Calu3 (cell line): Measurements from ENCODE around the gene PLAU. TPM values are rescaled to one million over a fixed set of nuclear protein-coding genes. Genes with fewer than 3 reads are reported as not detected.

Experiments used
- BruUV-seq: library from RNA; stranded (reverse); fragments of 400-500 nt; replicated peaks from 2 replicates; lab custom pipeline; 2021; lab: Mats Ljungman, UMichigan
- CTCF ChIA-PET: fragments of 300-600 bp; sonication (Branson Sonifier 250); formaldehyde crosslinking; loops from one replicate; lab custom pipeline; 2022; ENCODE audit warnings: antibody characterized with exemption; lab: Charles Lee
- DNase-seq: peaks from one replicate; pipeline ENCODE4 v3.0.0; 2022
- H3K27ac Mint-ChIP-seq: one replicate; pipeline ENCODE4 v1.8.0; 2022; ENCODE audit warnings: mixed read lengths; ENCODE audit not compliant: unreplicated experiment
- H3K27me3 Mint-ChIP-seq: one replicate; pipeline ENCODE4 v1.8.0; 2022; ENCODE audit warnings: mixed read lengths; ENCODE audit not compliant: unreplicated experiment
- H3K36me3 Mint-ChIP-seq: one replicate; pipeline ENCODE4 v1.8.0; 2022; ENCODE audit warnings: mild to moderate bottlenecking, moderate library complexity, mixed read lengths; ENCODE audit not compliant: insufficient read depth, unreplicated experiment
- H3K4me1 Mint-ChIP-seq: one replicate; pipeline ENCODE4 v1.8.0; 2022; ENCODE audit warnings: mild to moderate bottlenecking, low read depth, mixed read lengths; ENCODE audit not compliant: unreplicated experiment
- H3K4me3 Mint-ChIP-seq: one replicate; pipeline ENCODE4 v1.8.0; 2022; ENCODE audit warnings: mild to moderate bottlenecking, low read depth, moderate library complexity, mixed read lengths; ENCODE audit not compliant: unreplicated experiment
- H3K9me3 Mint-ChIP-seq: one replicate; pipeline ENCODE4 v1.8.0; 2022; ENCODE audit warnings: low read depth, mixed read lengths; ENCODE audit not compliant: unreplicated experiment
- intact Hi-C: fragments of 100-400 bp; cut with micrococcal nuclease; formaldehyde crosslinking; loops from one replicate; pipeline ENCODE4 v1.10.0; 2022; ENCODE audit not compliant: unreplicated experiment
- total RNA-seq: library from RNA; stranded (reverse); gene quantifications from 2 replicates; pipeline ENCODE4 v1.2.3, GENCODE V29; 2022
- TF ChIP-seq, protein P1 (sequence below): fragments of 200-600 bp; IDR thresholded peaks from one replicate; pipeline ENCODE4 v1.8.0; 2022; ENCODE audit warnings: antibody characterized with exemption; ENCODE audit not compliant: unreplicated experiment

Gene PLAU
- total RNA-seq, 1 experiment from 2014 or later, result 706 TPM

- Mint-ChIP-seq H3K36me3 (peaks cover 38% of the 10 kb centered on the region), H3K27ac (no peak overlapping the region), H3K4me1 (peaks cover 48% of the 10 kb centered on the region), H3K4me3 (no peak overlapping the region), H3K27me3 (no peaks in the 10 kb centered on the region), H3K9me3 (no peaks in the 10 kb centered on the region)
- intact Hi-C loops, result loop anchor here (2.0 to 10.0 kb wide), 2 partner anchors 29 to 103 kb away; a partner anchor contains a TSS
- no peak for DNase-seq
- CTCF ChIA-PET, result interaction anchor here (0.7 kb wide), 1 partner anchor 22 kb away, joined by 3 read pairs; no protein-coding TSS in a partner anchor
- BruUV-seq, result no TSS peak
- TF ChIP-seq, protein P1, sequence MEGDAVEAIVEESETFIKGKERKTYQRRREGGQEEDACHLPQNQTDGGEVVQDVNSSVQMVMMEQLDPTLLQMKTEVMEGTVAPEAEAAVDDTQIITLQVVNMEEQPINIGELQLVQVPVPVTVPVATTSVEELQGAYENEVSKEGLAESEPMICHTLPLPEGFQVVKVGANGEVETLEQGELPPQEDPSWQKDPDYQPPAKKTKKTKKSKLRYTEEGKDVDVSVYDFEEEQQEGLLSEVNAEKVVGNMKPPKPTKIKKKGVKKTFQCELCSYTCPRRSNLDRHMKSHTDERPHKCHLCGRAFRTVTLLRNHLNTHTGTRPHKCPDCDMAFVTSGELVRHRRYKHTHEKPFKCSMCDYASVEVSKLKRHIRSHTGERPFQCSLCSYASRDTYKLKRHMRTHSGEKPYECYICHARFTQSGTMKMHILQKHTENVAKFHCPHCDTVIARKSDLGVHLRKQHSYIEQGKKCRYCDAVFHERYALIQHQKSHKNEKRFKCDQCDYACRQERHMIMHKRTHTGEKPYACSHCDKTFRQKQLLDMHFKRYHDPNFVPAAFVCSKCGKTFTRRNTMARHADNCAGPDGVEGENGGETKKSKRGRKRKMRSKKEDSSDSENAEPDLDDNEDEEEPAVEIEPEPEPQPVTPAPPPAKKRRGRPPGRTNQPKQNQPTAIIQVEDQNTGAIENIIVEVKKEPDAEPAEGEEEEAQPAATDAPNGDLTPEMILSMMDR, result no peak
These were observed 33.3 kb upstream of the PLAU start for GRCh38 chr10:73877533-73878160.

- no peaks in the 10 kb centered on the region for H3K9me3 Mint-ChIP-seq
- TF ChIP-seq, protein P1, result no peak
- intact Hi-C loops, result loop anchor here (2.0 to 10.0 kb wide), 2 partner anchors 30 to 104 kb away; a partner anchor contains a TSS
- BruUV-seq, result no TSS peak
- CTCF ChIA-PET, result interaction anchor here (1.7 to 1.9 kb wide), 4 partner anchors 10 to 62 kb away, joined by 11 to 20 read pairs (median 13); no protein-coding TSS in a partner anchor
- no peaks in the 10 kb centered on the region for H3K27me3 Mint-ChIP-seq
- H3K4me3 Mint-ChIP-seq, result no peak overlapping the region
- H3K4me1 Mint-ChIP-seq, result peaks cover 43% of the 10 kb centered on the region
- H3K27ac Mint-ChIP-seq, result no peak overlapping the region
- DNase-seq, result no peak
- peaks cover 31% of the 10 kb centered on the region for H3K36me3 Mint-ChIP-seq
These were observed 32.6 kb upstream of the PLAU start for GRCh38 chr10:73878365-73878764.

DNA sequence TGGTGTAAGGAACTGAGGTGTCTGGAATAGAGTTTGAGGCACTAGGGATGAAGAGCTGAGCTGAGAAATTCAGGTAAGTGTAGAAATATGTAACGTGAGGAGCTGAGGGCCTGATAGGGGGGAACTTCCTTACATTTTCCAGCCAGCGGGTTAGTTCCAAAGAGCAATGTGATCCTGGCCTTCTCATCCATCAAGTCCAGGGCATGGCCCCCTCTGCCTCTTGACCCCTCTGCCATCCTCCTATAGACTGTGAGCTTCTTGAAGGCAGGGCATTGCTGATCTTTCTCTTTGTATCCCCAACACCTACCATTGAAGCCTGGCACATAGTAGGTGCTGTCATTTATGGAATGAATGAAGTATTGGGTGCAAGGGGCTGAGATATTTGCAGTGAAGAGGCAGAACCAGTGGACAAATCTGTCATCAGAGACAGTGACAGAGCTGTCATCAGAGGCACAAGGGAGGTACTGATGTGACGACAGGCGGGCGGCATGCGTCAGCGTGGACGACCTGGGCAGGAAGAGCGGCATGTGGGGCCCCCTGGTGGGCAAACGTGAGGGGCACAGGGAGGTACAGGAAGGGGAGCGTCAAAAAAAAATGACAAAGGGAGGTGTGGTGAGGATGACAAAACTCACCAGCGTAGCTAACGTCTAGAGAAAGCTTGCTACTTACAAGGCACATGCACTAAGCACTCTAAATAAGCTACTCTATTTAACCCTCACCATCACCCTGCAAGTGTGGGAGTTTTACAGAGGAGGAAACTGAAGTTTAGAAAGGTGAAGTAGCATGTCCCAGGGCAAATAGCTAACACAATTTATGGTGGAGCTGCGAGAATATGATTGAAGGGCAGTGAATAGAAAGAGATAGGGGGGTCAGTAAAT lies 31.4 kb upstream of the PLAU start:
- TF ChIP-seq, protein P1, result peak; percentile 95
- Mint-ChIP-seq H3K4me1 (peaks cover 43% of the 10 kb centered on the region), H3K27me3 (no peaks in the 10 kb centered on the region), H3K36me3 (peaks cover 22% of the 10 kb centered on the region), H3K27ac (peak overlapping the region; percentile 22), H3K4me3 (no peak overlapping the region), H3K9me3 (no peaks in the 10 kb centered on the region)
- peak; percentile 93 for DNase-seq
- intact Hi-C loops, result loop anchor here (2.0 to 10.0 kb wide), 2 partner anchors 31 to 105 kb away; a partner anchor contains a TSS
- BruUV-seq, result no TSS peak
- CTCF ChIA-PET, result interaction anchor here (0.5 to 1.9 kb wide), 22 partner anchors 9 to 224 kb away, joined by 3 to 20 read pairs (median 4); partner anchors contain the start of genes CHCHD1 and VCL

- Mint-ChIP-seq H3K27ac (peak overlapping the region; percentile 19), H3K9me3 (no peaks in the 10 kb centered on the region), H3K4me3 (no peak overlapping the region), H3K4me1 (peaks cover 38% of the 10 kb centered on the region), H3K36me3 (peaks cover 12% of the 10 kb centered on the region), H3K27me3 (no peaks in the 10 kb centered on the region)
- CTCF ChIA-PET, result interaction anchor here (0.9 kb wide), 1 partner anchor 59 kb away, joined by 6 read pairs; no protein-coding TSS in a partner anchor
- TF ChIP-seq, protein P1, result no peak
- intact Hi-C loops, result no loop called here
- BruUV-seq, result no TSS peak
- no peak for DNase-seq
These were observed 29.6 kb upstream of the PLAU start for GRCh38 chr10:73881221-73881919.
